Hypothalamus (tissue), 51 donors: Measurements from ENCODE around the gene SH3PXD2A.

Experiments used
- DNase-seq, 51 donors: peaks; one replicate each; lab custom pipeline; 2025; lab: John Stamatoyannopoulos, UW

SH3PXD2A gene

GRCh38 chr10:103855424-103855823 is at the start of gene SH3PXD2A:
Gene SH3PXD2A, minus strand, starts transcription at chr10:103855576. Its CDS starts 310 bp downstream, at chr10:103855266.
- DNase-seq: peak in 15 of 51 donors; percentile 15 to 65 (median 34)

- DNase-seq: no peak
These were observed 45.9 kb upstream of the SH3PXD2A start for GRCh38 chr10:103901299-103901698.

GRCh38 chr10:103899312-103899711 is 43.9 kb upstream of the SH3PXD2A start:
- no peak for DNase-seq

GRCh38 chr10:103897241-103897774 is 41.9 kb upstream of the SH3PXD2A start:
- DNase-seq: peak in 2 of 51 donors; percentile 4 to 18

- no peak for DNase-seq
These were observed 40.8 kb upstream of the SH3PXD2A start for GRCh38 chr10:103896225-103896624.

- no peak for DNase-seq
These were observed 40.2 kb upstream of the SH3PXD2A start for GRCh38 chr10:103895411-103896186.

GRCh38 chr10:103894441-103894864 is 39.1 kb upstream of the SH3PXD2A start:
- no peak for DNase-seq

GRCh38 chr10:103893817-103894216 is 38.4 kb upstream of the SH3PXD2A start:
- no peak for DNase-seq

- DNase-seq: no peak
These were observed 36.8 kb upstream of the SH3PXD2A start for GRCh38 chr10:103892181-103892580.

- no peak for DNase-seq
These were observed 35.3 kb upstream of the SH3PXD2A start for GRCh38 chr10:103890688-103891087.

- no peak for DNase-seq
These were observed 34.9 kb upstream of the SH3PXD2A start for GRCh38 chr10:103890194-103890658.

GRCh38 chr10:103889121-103889720 is 33.8 kb upstream of the SH3PXD2A start:
- DNase-seq: no peak

- DNase-seq: peak in 5 of 51 donors; percentile 20 to 65 (median 41)
These were observed 32.9 kb upstream of the SH3PXD2A start for GRCh38 chr10:103888113-103888841.

- no peak for DNase-seq
These were observed 30.2 kb upstream of the SH3PXD2A start for GRCh38 chr10:103885617-103886016.

GRCh38 chr10:103884681-103885139 is 29.3 kb upstream of the SH3PXD2A start:
- DNase-seq: peak in 14 of 51 donors; percentile 3 to 72 (median 20)

- DNase-seq: no peak
These were observed 27.1 kb upstream of the SH3PXD2A start for GRCh38 chr10:103882285-103883007.

GRCh38 chr10:103881416-103882284 is 26.3 kb upstream of the SH3PXD2A start:
- peak in 1 of 51 donors; percentile 18 for DNase-seq

- DNase-seq: no peak
These were observed 24.5 kb upstream of the SH3PXD2A start for GRCh38 chr10:103879831-103880230.

- DNase-seq: no peak
These were observed 24.0 kb upstream of the SH3PXD2A start for GRCh38 chr10:103879409-103879808.
